Uterus (tissue), 4 donors: ENCODE data around the gene ASCC1. TPM values are rescaled to one million over a fixed set of nuclear protein-coding genes. Genes with fewer than 3 reads are reported as not detected.
"Not testable (repeated sequence)": the region's sequence is repeated elsewhere in the genome, so short reads cannot be mapped to it uniquely, and the experiment has no call there.

Experiments used
- DNase-seq, 2 donors: peaks; one replicate each; pipeline ENCODE4 v3.0.0-alpha.2; 2019 to 2020
- H3K27ac ChIP-seq, 2 donors: fragments of 200-600 bp; sonication (generic); 1 replicate in 1 of 2; 2 replicates in 1 of 2; pipeline ENCODE4 v1.5.1; 2016 to 2018
- H3K27me3 ChIP-seq, 2 donors: fragments of 200-600 bp; sonication (generic); one replicate each; pipeline ENCODE4 v1.5.1; 2018 to 2019; ENCODE audit warnings: control low read depth in 1 of 2
- H3K36me3 ChIP-seq, 2 donors: fragments of 200-600 bp; sonication (generic); one replicate each; pipeline ENCODE4 v1.5.1; 2019; ENCODE audit warnings: control low read depth in 1 of 2
- H3K4me1 ChIP-seq, 2 donors: fragments of 200-600 bp; sonication (generic); one replicate each; pipeline ENCODE4 v1.5.1; 2018 to 2019; ENCODE audit warnings: control low read depth in 1 of 2
- H3K4me3 ChIP-seq, 2 donors: fragments of 200-600 bp; sonication (generic); 1 replicate in 1 of 2; 2 replicates in 1 of 2; pipeline ENCODE4 v1.5.1; 2018 to 2019; ENCODE audit warnings: mild to moderate bottlenecking in 1 of 2
- H3K9me3 ChIP-seq, 2 donors: fragments of 200-600 bp; sonication (generic); one replicate each; pipeline ENCODE4 v1.5.1; 2019; ENCODE audit warnings: control low read depth in 1 of 2
- CTCF ChIP-seq, 4 experiments: fragments of 200-600 bp in 2 of 4; fragments of 450-650 bp in 2 of 4; sonication (generic) in 2 of 4; IDR thresholded peaks; one replicate each; pipeline ENCODE4 v1.5.1; 2016 to 2019; ENCODE audit warnings: antibody characterized with exemption in 4 of 4, mild to moderate bottlenecking in 2 of 4, moderate library complexity in 1 of 4
- POLR2A ChIP-seq, 2 donors: fragments of 450-650 bp; IDR thresholded peaks; one replicate each; pipeline ENCODE4 v1.6.1; 2016; ENCODE audit warnings: antibody characterized with exemption in 2 of 2, mild to moderate bottlenecking in 1 of 2, moderate library complexity in 1 of 2
- intact Hi-C: fragments of 100-400 bp; cut with DNase I; formaldehyde crosslinking; loops from one replicate; pipeline ENCODE4 v1.15.1; 2023; ENCODE audit warnings: low total_unique reads
- total RNA-seq, 4 donors: library from RNA; depleted of rRNA in 3 of 4; stranded (reverse); fragments of >200 nt in 3 of 4; gene quantifications; one replicate each; pipeline versions ENCODE4 v1.1.0 to v1.2.4, GENCODE V29; 2014 to 2023
- donor health status: DM: yes; HTN: yes; CAD: no.

Gene ASCC1
- total RNA-seq, 4 donors from 2014 or later, result 17.9 to 156 (median 38.4) TPM

GRCh38 chr10:72146071-72146470, 70.0 kb downstream of the ASCC1 start:
- intact Hi-C loops, result no loop called here
- H3K27me3 ChIP-seq, result no peaks in the 10 kb centered on the region
- DNase-seq, result no peak
- H3K9me3 ChIP-seq, result no peaks in the 10 kb centered on the region
- H3K27ac ChIP-seq, result no peak overlapping the region
- TF ChIP-seq CTCF (IDR thresholded peaks at IDR 0.05), result no peak
- no peak for TF ChIP-seq POLR2A (IDR thresholded peaks at IDR 0.05)
- H3K4me3 ChIP-seq, result no peak overlapping the region
- H3K4me1 ChIP-seq, result no peaks in the 10 kb centered on the region
- no peaks in the 10 kb centered on the region for H3K36me3 ChIP-seq

- intact Hi-C loops, result no loop called here
- no peaks in the 10 kb centered on the region for H3K4me1 ChIP-seq
- no peak overlapping the region for H3K4me3 ChIP-seq
- no peaks in the 10 kb centered on the region for H3K27me3 ChIP-seq
- no peak for TF ChIP-seq CTCF (IDR thresholded peaks at IDR 0.05)
- no peak for TF ChIP-seq POLR2A (IDR thresholded peaks at IDR 0.05)
- H3K9me3 ChIP-seq, result no peaks in the 10 kb centered on the region
- H3K36me3 ChIP-seq, result no peaks in the 10 kb centered on the region
- H3K27ac ChIP-seq, result no peak overlapping the region
- DNase-seq, result no peak
These were observed 70.4 kb downstream of the ASCC1 start for GRCh38 chr10:72145657-72146056.

- TF ChIP-seq POLR2A (IDR thresholded peaks at IDR 0.05) (no peak), CTCF (IDR thresholded peaks at IDR 0.05) (no peak)
- Histone ChIP-seq H3K4me3 (no peak overlapping the region), H3K4me1 (no peaks in the 10 kb centered on the region), H3K9me3 (no peaks in the 10 kb centered on the region), H3K36me3 (no peaks in the 10 kb centered on the region), H3K27ac (no peak overlapping the region), H3K27me3 (no peaks in the 10 kb centered on the region)
- DNase-seq, result no peak
- intact Hi-C loops, result no loop called here
These were observed 75.2 kb downstream of the ASCC1 start for GRCh38 chr10:72140850-72141249.

- DNase-seq, result no peak
- Histone ChIP-seq H3K27me3 (no peaks in the 10 kb centered on the region), H3K9me3 (no peaks in the 10 kb centered on the region), H3K4me3 (no peak overlapping the region), H3K27ac (no peak overlapping the region), H3K36me3 (no peaks in the 10 kb centered on the region), H3K4me1 (no peaks in the 10 kb centered on the region)
- no peak for TF ChIP-seq POLR2A (IDR thresholded peaks at IDR 0.05)
- TF ChIP-seq CTCF (IDR thresholded peaks at IDR 0.05), result no peak
- intact Hi-C loops, result no loop called here
These were observed 75.9 kb downstream of the ASCC1 start for GRCh38 chr10:72140174-72140573.

GRCh38 chr10:72137583-72137982, 78.5 kb downstream of the ASCC1 start:
- no peak overlapping the region for H3K27ac ChIP-seq
- no peaks in the 10 kb centered on the region for H3K9me3 ChIP-seq
- H3K27me3 ChIP-seq, result no peaks in the 10 kb centered on the region
- TF ChIP-seq POLR2A (IDR thresholded peaks at IDR 0.05) (no peak), CTCF (IDR thresholded peaks at IDR 0.05) (no peak)
- no peaks in the 10 kb centered on the region for H3K36me3 ChIP-seq
- H3K4me3 ChIP-seq, result no peak overlapping the region
- intact Hi-C loops, result no loop called here
- DNase-seq, result no peak
- no peaks in the 10 kb centered on the region for H3K4me1 ChIP-seq

GRCh38 chr10:72136225-72136624, 79.9 kb downstream of the ASCC1 start:
- DNase-seq, H3K27ac ChIP-seq, H3K4me1 ChIP-seq, H3K36me3 ChIP-seq, H3K9me3 ChIP-seq, intact Hi-C loops, H3K27me3 ChIP-seq, H3K4me3 ChIP-seq: not testable (repeated sequence)
